GM18861 (cell line): ENCODE data around the gene LPP.

Experiments used
- ATAC-seq: cut with Tn5 transposase; IDR thresholded peaks from one replicate; pipeline ENCODE4 v1.9.1; 2021; ENCODE audit not compliant: unreplicated experiment

Gene LPP

GRCh38 chr3:188812198-188812597 lies 658.2 kb downstream of the LPP start:
- no peak for ATAC-seq

- ATAC-seq, result no peak
Observed at GRCh38 chr3:188814581-188814980, 660.6 kb downstream of the LPP start.

- no peak for ATAC-seq
Observed at GRCh38 chr3:188817103-188817934, 663.4 kb downstream of the LPP start.

- ATAC-seq, result no peak
Observed at GRCh38 chr3:188817935-188818269, 663.9 kb downstream of the LPP start.

GRCh38 chr3:188818282-188818681 lies 664.3 kb downstream of the LPP start:
- ATAC-seq, result no peak

- no peak for ATAC-seq
Observed at GRCh38 chr3:188819939-188820338, 666.0 kb downstream of the LPP start.

GRCh38 chr3:188822004-188822403 lies 668.0 kb downstream of the LPP start:
- no peak for ATAC-seq

GRCh38 chr3:188822411-188822810 lies 668.5 kb downstream of the LPP start:
- ATAC-seq, result no peak

GRCh38 chr3:188824566-188824965 lies 670.6 kb downstream of the LPP start:
- no peak for ATAC-seq

GRCh38 chr3:188825901-188826300 lies 671.9 kb downstream of the LPP start:
- no peak for ATAC-seq

GRCh38 chr3:188826574-188826973 lies 672.6 kb downstream of the LPP start:
- ATAC-seq, result no peak

GRCh38 chr3:188827103-188827502 lies 673.1 kb downstream of the LPP start:
- no peak for ATAC-seq

GRCh38 chr3:188827576-188827975 lies 673.6 kb downstream of the LPP start:
- no peak for ATAC-seq

- ATAC-seq, result no peak
Observed at GRCh38 chr3:188829130-188829529, 675.2 kb downstream of the LPP start.

- no peak for ATAC-seq
Observed at GRCh38 chr3:188829576-188829975, 675.6 kb downstream of the LPP start.

- no peak for ATAC-seq
Observed at GRCh38 chr3:188830893-188831292, 676.9 kb downstream of the LPP start.

GRCh38 chr3:188832146-188832545 lies 678.2 kb downstream of the LPP start:
- no peak for ATAC-seq

GRCh38 chr3:188832961-188833721 lies 679.2 kb downstream of the LPP start:
- ATAC-seq, result no peak

GRCh38 chr3:188834349-188834748 lies 680.4 kb downstream of the LPP start:
- ATAC-seq, result no peak

GRCh38 chr3:188839187-188839695 lies 685.3 kb downstream of the LPP start:
- ATAC-seq, result no peak

GRCh38 chr3:188840290-188840689 lies 686.3 kb downstream of the LPP start:
- ATAC-seq, result no peak

- no peak for ATAC-seq
Observed at GRCh38 chr3:188841906-188842305, 687.9 kb downstream of the LPP start.
